B cell (primary cell): ENCODE measurements around the gene NUDCD3. TPM values are rescaled to one million over a fixed set of nuclear protein-coding genes. Genes with fewer than 3 reads are reported as not detected.

ENCODE experiments used
- ATAC-seq: fragments of 200-7000 bp; cut with Tn5 transposase; one replicate; pipeline ENCODE4 v1.10.0; 2021; ENCODE audit warnings: low read depth, mild to moderate bottlenecking, moderate number of reproducible peaks, moderate library complexity
- CTCF ChIA-PET: fragments of 350-600 bp; sonication (Branson Sonifier 250); formaldehyde crosslinking; loops from one replicate; lab custom pipeline; 2021; ENCODE audit warnings: antibody characterized with exemption, inconsistent platforms; lab: Charles Lee
- POLR2A ChIA-PET: fragments of 350-600 bp; sonication (Branson Sonifier 250); formaldehyde crosslinking; loops from one replicate; lab custom pipeline; 2021; ENCODE audit warnings: antibody characterized with exemption; lab: Charles Lee
- DNase-seq: peaks from one replicate; pipeline ENCODE4 v3.0.0; 2013
- H2AFZ ChIP-seq: 2 replicates; pipeline ENCODE4 v1.6.1; 2012; ENCODE audit warnings: mild to moderate bottlenecking, low read depth, low read length; ENCODE audit not compliant: insufficient read depth, poor library complexity, severe bottlenecking
- H3K27ac ChIP-seq, 2 donors: 1 replicate in 1 of 2; 2 replicates in 1 of 2; pipeline ENCODE4 v1.5.1; 2012 to 2013; ENCODE audit warnings: low read length in 2 of 2, mild to moderate bottlenecking in 2 of 2, moderate library complexity in 1 of 2
- H3K27me3 ChIP-seq, 4 experiments: fragments of 200-600 bp in 1 of 4; sonication (generic) in 1 of 4; replicated peaks in 1 of 4; 1 replicate in 2 of 4; 2 replicates in 2 of 4; pipeline versions ENCODE4 v1.6.1 to v1.7.0; 2013 to 2016; ENCODE audit warnings: low read length in 3 of 4, mild to moderate bottlenecking in 2 of 4, mixed read lengths in 1 of 4, moderate library complexity in 1 of 4; ENCODE audit not compliant: insufficient read depth in 4 of 4, control insufficient read depth in 3 of 4; ENCODE audit errors: control extremely low read depth in 1 of 4
- H3K36me3 ChIP-seq, 2 experiments: replicated peaks in 1 of 2; 1 replicate in 1 of 2; 2 replicates in 1 of 2; pipeline versions ENCODE4 v1.6.1 to v1.7.1; 2013; ENCODE audit warnings: low read length in 1 of 2; ENCODE audit not compliant: insufficient read depth in 2 of 2, control insufficient read depth in 1 of 2; ENCODE audit errors: control extremely low read depth in 1 of 2, extremely low read depth in 1 of 2
- H3K4me1 ChIP-seq, 2 donors: fragments of 200-600 bp in 1 of 2; sonication (generic) in 1 of 2; 1 replicate in 1 of 2; 2 replicates in 1 of 2; pipeline versions ENCODE4 v1.5.1 to v1.6.1; 2013 to 2017; ENCODE audit warnings: low read length in 2 of 2; ENCODE audit not compliant: control insufficient read depth in 2 of 2, insufficient read depth in 2 of 2
- H3K4me2 ChIP-seq: replicated peaks from 2 replicates; pipeline ENCODE3; 2012; ENCODE audit warnings: mild to moderate bottlenecking, low read depth, low read length; ENCODE audit not compliant: poor library complexity, severe bottlenecking
- H3K4me3 ChIP-seq, 5 experiments: fragments of 200-600 bp in 1 of 5; sonication (generic) in 1 of 5; 1 replicate in 3 of 5; 2 replicates in 2 of 5; pipeline versions ENCODE4 v1.5.1 to v1.7.0; 2011 to 2016; ENCODE audit warnings: low read length in 4 of 5, mild to moderate bottlenecking in 4 of 5, low read depth in 2 of 5, control low read depth in 1 of 5, moderate library complexity in 1 of 5; ENCODE audit not compliant: insufficient read depth in 1 of 5; ENCODE audit errors: control extremely low read depth in 1 of 5, extremely low read depth in 1 of 5
- H3K79me2 ChIP-seq: fragments of 200-600 bp; sonication (generic); one replicate; pipeline ENCODE4 v1.6.0; 2016; ENCODE audit warnings: low read length; ENCODE audit not compliant: control insufficient read depth, insufficient read depth
- H3K9ac ChIP-seq: fragments of 200-600 bp; sonication (generic); 2 replicates; pipeline ENCODE4 v1.6.1; 2017; ENCODE audit warnings: mild to moderate bottlenecking, low read length, moderate library complexity
- H3K9me3 ChIP-seq, 3 donors: one replicate each; pipeline versions ENCODE4 v1.6.1 to v1.7.1; 2013; ENCODE audit warnings: low read length in 2 of 3; ENCODE audit not compliant: control insufficient read depth in 2 of 3, insufficient read depth in 1 of 3; ENCODE audit errors: control extremely low read depth in 1 of 3
- H4K20me1 ChIP-seq: 2 replicates; pipeline ENCODE4 v1.6.0; 2012; ENCODE audit warnings: mild to moderate bottlenecking, low read length; ENCODE audit not compliant: insufficient read depth, control insufficient read depth, poor library complexity, severe bottlenecking
- H3K27ac Mint-ChIP-seq: one replicate; pipeline ENCODE4 v1.8.0; 2021; ENCODE audit warnings: mixed read lengths
- H3K27me3 Mint-ChIP-seq: one replicate; pipeline ENCODE4 v1.8.0; 2021; ENCODE audit warnings: mixed read lengths
- H3K4me1 Mint-ChIP-seq: one replicate; pipeline ENCODE4 v1.8.0; 2021; ENCODE audit warnings: mixed read lengths
- H3K4me3 Mint-ChIP-seq: one replicate; pipeline ENCODE4 v1.8.0; 2021; ENCODE audit warnings: mixed read lengths
- H3K9me3 Mint-ChIP-seq: one replicate; pipeline ENCODE4 v1.8.0; 2022; ENCODE audit warnings: mixed read lengths; ENCODE audit not compliant: insufficient read depth
- CTCF ChIP-seq: fragments of 200-600 bp; IDR thresholded peaks from one replicate; pipeline ENCODE4 v1.8.0; 2022; ENCODE audit warnings: antibody characterized with exemption, mild to moderate bottlenecking
- EZH2 ChIP-seq: IDR thresholded peaks from 2 replicates; pipeline ENCODE4 v1.6.1; 2012; ENCODE audit warnings: borderline replicate concordance, low read depth, mild to moderate bottlenecking, moderate library complexity, low read length; ENCODE audit not compliant: insufficient read depth, poor library complexity, severe bottlenecking
- WGBS: methylation state at CpG from one replicate; pipeline ENCODE4 v1.1.5; 2013; ENCODE audit warnings: missing lambda C conversion rate; ENCODE audit not compliant: insufficient coverage; 5-methylcytosine and 5-hydroxymethylcytosine counted together
- intact Hi-C: fragments of 100-400 bp; cut with micrococcal nuclease; formaldehyde crosslinking; loops from one replicate; pipeline ENCODE4 v1.10.0; 2022
- polyA plus RNA-seq: library from polyadenylated mRNA; depleted of rRNA; stranded (reverse); fragments of >200 nt; gene quantifications from 2 replicates; pipeline ENCODE4 v1.2.3, GENCODE V29; 2012
- total RNA-seq, 2 donors: library from RNA; stranded (reverse); fragments of 120-200 nt in 1 of 2; gene quantifications; 1 replicate in 1 of 2; 2 replicates in 1 of 2; pipeline versions ENCODE4 v1.2.3 to v1.2.4, GENCODE V29; 2013 to 2022

The NUDCD3 gene
- total and polyA plus RNA-seq, 2 donors (not counting 1 experiment from before 2014, with no cell fraction given), result 29.8 to 101 TPM

- no peak for DNase-seq
- Histone ChIP-seq H3K4me3 (no peak overlapping the region), H3K9ac (no peak overlapping the region), H3K27me3 (peaks cover 0 to 7% (median 0%) of the 10 kb centered on the region in 4 experiments), H3K9me3 (peaks cover 0 to 5% (median 3%) of the 10 kb centered on the region in 3 donors), H3K27ac (no peak overlapping the region), H3K79me2 (no peaks in the 10 kb centered on the region), H2AFZ (no peak overlapping the region), H3K36me3 (no peaks in the 10 kb centered on the region), H3K4me1 (no peaks in the 10 kb centered on the region), H4K20me1 (no peaks in the 10 kb centered on the region), H3K4me2 (no peak overlapping the region)
- Mint-ChIP-seq H3K4me1 (no peaks in the 10 kb centered on the region), H3K4me3 (no peak overlapping the region), H3K27me3 (peaks cover 27% of the 10 kb centered on the region), H3K9me3 (peaks cover 6% of the 10 kb centered on the region), H3K27ac (no peak overlapping the region)
- no peak for ATAC-seq
- WGBS, result 79% methylated on average over 4 of the region's 7 CpGs
- no peak for TF ChIP-seq EZH2
- no peak for TF ChIP-seq CTCF
- CTCF ChIA-PET, result no interaction called here
- POLR2A ChIA-PET, result no interaction called here
- intact Hi-C loops, result no loop called here
These were observed 29.1 kb upstream of the NUDCD3 start for GRCh38 chr7:44519546-44519945.

- H3K36me3 ChIP-seq, result no peaks in the 10 kb centered on the region
- H3K27ac Mint-ChIP-seq, result no peak overlapping the region
- H3K27ac ChIP-seq, result no peak overlapping the region
- H3K4me2 ChIP-seq, result no peak overlapping the region
- no peak for ATAC-seq
- intact Hi-C loops, result no loop called here
- no peak overlapping the region for H3K4me3 ChIP-seq
- H4K20me1 ChIP-seq, result no peaks in the 10 kb centered on the region
- ChIA-PET POLR2A (no interaction called here), CTCF (no interaction called here)
- peaks cover under 1% of the 10 kb centered on the region for H3K9me3 Mint-ChIP-seq
- H3K27me3 ChIP-seq, result peaks cover 0 to 7% (median 0%) of the 10 kb centered on the region in 4 experiments
- H3K4me3 Mint-ChIP-seq, result no peak overlapping the region
- H3K9me3 ChIP-seq, result no peaks in the 10 kb centered on the region
- 100% methylated on average over 2 of the region's 3 CpGs for WGBS
- no peak overlapping the region for H2AFZ ChIP-seq
- no peak overlapping the region for H3K9ac ChIP-seq
- TF ChIP-seq CTCF (no peak), EZH2 (no peak)
- H3K4me1 ChIP-seq, result no peaks in the 10 kb centered on the region
- DNase-seq, result no peak
- no peaks in the 10 kb centered on the region for H3K4me1 Mint-ChIP-seq
- no peaks in the 10 kb centered on the region for H3K79me2 ChIP-seq
- H3K27me3 Mint-ChIP-seq, result peaks cover 25% of the 10 kb centered on the region
These were observed 28.3 kb upstream of the NUDCD3 start for GRCh38 chr7:44518761-44519160.
